ENCODE measurements around the gene KIR2DL1. TPM values are rescaled to one million over a fixed set of nuclear protein-coding genes. Genes with fewer than 3 reads are reported as not detected.
"Not testable (repeated sequence)": the region's sequence is repeated elsewhere in the genome, so short reads cannot be mapped to it uniquely, and the experiment has no call there.

KIR2DL1 gene
- total RNA-seq: not detected

DNA sequence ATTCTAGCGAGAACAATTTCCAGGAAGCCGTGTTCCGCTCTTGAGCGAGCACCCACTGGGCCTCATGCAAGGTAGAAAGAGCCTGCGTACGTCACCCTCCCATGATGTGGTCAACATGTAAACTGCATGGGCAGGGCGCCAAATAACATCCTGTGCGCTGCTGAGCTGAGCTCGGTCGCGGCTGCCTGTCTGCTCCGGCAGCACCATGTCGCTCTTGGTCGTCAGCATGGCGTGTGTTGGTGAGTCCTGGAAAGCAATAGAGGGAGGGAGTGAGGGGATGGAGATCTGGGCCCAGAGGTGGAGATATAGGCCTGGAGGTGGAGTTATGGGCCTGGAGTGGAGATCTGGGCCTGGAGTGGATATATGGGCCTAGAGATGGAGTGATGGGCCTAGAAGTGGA lies at the start of gene KIR2DL1:
KIR2DL1 (plus strand) TSS at position 148 of the 400 bp plus-strand sequence; CDS start at position 206, 58 bp downstream.
- H3K36me3 ChIP-seq; H3K9me3 ChIP-seq; DNase-seq; H3K27ac ChIP-seq; H3K9ac ChIP-seq (ENCODE audit: low read depth in 2 of 2, low read length in 2 of 2); intact Hi-C loops (cut with DNase I); H3K4me3 ChIP-seq; H3K27me3 ChIP-seq; H3K4me1 ChIP-seq: not testable (repeated sequence)

DNA sequence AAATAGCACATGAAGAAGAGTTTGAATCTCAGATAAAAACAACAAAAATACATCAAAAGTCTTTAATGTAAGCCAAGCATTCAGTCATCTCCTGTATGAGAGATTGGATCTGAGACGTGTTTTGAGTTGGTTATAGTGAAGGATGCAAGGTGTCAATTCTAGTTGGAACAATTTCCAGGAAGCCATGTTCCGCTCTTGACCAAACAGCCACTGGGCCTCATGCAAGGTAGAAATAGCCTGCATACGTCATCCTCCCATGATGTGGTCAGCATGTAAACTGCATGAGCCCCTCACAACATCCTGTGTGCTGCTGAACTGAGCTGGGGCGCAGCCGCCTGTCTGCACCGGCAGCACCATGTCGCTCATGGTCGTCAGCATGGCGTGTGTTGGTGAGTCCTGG lies 45.5 kb upstream of the KIR2DL1 start, which contains the start of gene KIR3DL3:
KIR3DL3 (plus strand) TSS at position 301 of the 400 bp plus-strand sequence; CDS start at position 356, 55 bp downstream.
- Histone ChIP-seq H3K9me3 (no peaks in the 10 kb centered on the region), H3K9ac (ENCODE audit: low read depth in 2 of 2, low read length in 2 of 2) (no peak within 1 kb of the TSS), H3K27ac (no peak within 1 kb of the TSS), H3K27me3 (no peaks in the 10 kb centered on the region), H3K4me1 (no peaks in the 10 kb centered on the region), H3K36me3 (no peaks in the 10 kb centered on the region), H3K4me3 (no peak within 1 kb of the TSS)
- no peak for DNase-seq
- TF ChIP-seq, protein P1, sequence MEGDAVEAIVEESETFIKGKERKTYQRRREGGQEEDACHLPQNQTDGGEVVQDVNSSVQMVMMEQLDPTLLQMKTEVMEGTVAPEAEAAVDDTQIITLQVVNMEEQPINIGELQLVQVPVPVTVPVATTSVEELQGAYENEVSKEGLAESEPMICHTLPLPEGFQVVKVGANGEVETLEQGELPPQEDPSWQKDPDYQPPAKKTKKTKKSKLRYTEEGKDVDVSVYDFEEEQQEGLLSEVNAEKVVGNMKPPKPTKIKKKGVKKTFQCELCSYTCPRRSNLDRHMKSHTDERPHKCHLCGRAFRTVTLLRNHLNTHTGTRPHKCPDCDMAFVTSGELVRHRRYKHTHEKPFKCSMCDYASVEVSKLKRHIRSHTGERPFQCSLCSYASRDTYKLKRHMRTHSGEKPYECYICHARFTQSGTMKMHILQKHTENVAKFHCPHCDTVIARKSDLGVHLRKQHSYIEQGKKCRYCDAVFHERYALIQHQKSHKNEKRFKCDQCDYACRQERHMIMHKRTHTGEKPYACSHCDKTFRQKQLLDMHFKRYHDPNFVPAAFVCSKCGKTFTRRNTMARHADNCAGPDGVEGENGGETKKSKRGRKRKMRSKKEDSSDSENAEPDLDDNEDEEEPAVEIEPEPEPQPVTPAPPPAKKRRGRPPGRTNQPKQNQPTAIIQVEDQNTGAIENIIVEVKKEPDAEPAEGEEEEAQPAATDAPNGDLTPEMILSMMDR (IDR thresholded peaks at IDR 0.05): no peak
- intact Hi-C loops (cut with DNase I): no loop called here

DNA sequence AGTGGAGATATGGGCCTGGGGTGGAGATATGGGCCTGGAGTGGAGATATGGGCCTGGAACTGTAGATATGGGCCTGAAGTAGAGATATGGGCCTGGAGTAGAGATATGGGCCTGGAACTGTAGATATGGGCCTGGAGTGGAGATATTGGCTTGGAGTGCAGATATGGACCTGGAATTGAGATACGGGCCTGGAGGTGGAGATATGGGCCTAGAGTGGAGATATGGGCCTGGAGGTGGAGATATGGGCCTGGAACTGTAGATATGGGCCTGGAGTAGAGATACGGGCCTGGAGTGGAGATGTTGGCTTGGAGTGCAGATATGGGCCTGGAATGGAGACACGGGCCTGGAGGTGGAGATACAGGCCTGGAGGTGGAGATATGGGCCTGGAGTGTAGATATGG lies 44.9 kb upstream of the KIR2DL1 start:
- no peak for DNase-seq
- no peak overlapping the region for H3K27ac ChIP-seq
- H3K9ac ChIP-seq (ENCODE audit: low read depth in 2 of 2, low read length in 2 of 2): no peak overlapping the region
- H3K36me3 ChIP-seq: no peaks in the 10 kb centered on the region
- TF ChIP-seq, protein P1 (IDR thresholded peaks at IDR 0.05): no peak
- H3K9me3 ChIP-seq: no peaks in the 10 kb centered on the region
- H3K4me3 ChIP-seq: no peak overlapping the region
- no peaks in the 10 kb centered on the region for H3K27me3 ChIP-seq
- no peaks in the 10 kb centered on the region for H3K4me1 ChIP-seq
- intact Hi-C loops (cut with DNase I): no loop called here

DNA sequence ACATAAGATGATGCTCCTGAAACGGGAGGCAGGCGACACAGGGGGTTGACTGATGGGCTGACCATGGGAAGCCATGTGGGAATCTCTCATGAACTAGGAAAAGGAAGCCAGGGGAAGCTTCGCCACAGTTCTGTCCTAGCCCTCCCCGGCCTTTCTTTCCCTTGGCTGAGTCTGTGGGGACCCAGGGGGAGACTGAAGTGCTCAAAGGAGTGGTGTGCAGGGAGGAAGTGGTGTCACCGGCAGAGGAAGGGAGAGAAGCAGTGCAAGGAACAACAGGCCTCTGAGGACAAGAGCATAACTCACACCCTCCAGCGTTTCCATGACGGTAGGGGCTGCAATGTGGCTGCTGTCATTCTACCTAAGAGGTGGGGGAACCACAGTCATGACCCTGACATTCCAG lies 44.3 kb upstream of the KIR2DL1 start:
- no peak for DNase-seq
- Histone ChIP-seq H3K4me3 (no peak overlapping the region), H3K9me3 (no peaks in the 10 kb centered on the region), H3K27me3 (no peaks in the 10 kb centered on the region), H3K36me3 (no peaks in the 10 kb centered on the region), H3K9ac (ENCODE audit: low read depth in 2 of 2, low read length in 2 of 2) (no peak overlapping the region), H3K4me1 (no peaks in the 10 kb centered on the region), H3K27ac (no peak overlapping the region)
- intact Hi-C loops (cut with DNase I): no loop called here
- TF ChIP-seq, protein P1 (IDR thresholded peaks at IDR 0.05): no peak

DNA sequence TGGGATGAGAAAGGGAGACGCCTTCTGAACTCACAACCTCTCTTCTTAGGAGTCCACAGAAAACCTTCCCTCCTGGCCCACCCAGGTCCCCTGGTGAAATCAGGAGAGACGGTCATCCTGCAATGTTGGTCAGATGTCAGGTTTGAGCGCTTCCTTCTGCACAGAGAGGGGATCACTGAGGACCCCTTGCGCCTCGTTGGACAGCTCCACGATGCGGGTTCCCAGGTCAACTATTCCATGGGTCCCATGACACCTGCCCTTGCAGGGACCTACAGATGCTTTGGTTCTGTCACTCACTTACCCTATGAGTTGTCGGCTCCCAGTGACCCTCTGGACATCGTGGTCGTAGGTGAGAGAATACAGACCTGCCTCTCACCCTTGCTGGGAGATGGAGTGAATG lies 42.0 kb upstream of the KIR2DL1 start:
- no peaks in the 10 kb centered on the region for H3K36me3 ChIP-seq
- TF ChIP-seq, protein P1 (IDR thresholded peaks at IDR 0.05): no peak
- no peak overlapping the region for H3K9ac ChIP-seq (ENCODE audit: low read depth in 2 of 2, low read length in 2 of 2)
- no peaks in the 10 kb centered on the region for H3K4me1 ChIP-seq
- intact Hi-C loops (cut with DNase I): no loop called here
- no peak overlapping the region for H3K4me3 ChIP-seq
- H3K27me3 ChIP-seq: no peaks in the 10 kb centered on the region
- no peaks in the 10 kb centered on the region for H3K9me3 ChIP-seq
- DNase-seq: no peak
- no peak overlapping the region for H3K27ac ChIP-seq

DNA sequence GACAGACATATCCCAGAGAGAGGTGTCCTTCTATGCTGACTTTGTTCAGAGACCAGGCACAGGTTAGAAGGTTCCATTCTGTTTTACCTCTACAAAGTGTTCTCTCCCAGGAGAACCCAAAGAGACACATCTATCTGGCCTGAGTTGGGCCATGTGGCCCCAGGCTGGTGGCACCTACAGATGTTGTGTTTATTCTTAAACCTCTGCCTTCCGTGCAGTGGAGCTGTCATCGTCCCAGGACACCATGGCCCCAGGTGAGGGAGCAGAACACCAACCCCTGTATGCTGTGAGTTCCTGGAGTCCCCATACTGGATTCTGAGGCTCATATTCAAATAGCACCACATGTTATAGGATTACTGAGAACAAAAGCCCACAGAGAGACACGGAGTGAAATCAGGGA lies 41.4 kb upstream of the KIR2DL1 start:
- intact Hi-C loops (cut with DNase I): no loop called here
- H3K4me1 ChIP-seq: no peaks in the 10 kb centered on the region
- no peak overlapping the region for H3K4me3 ChIP-seq
- H3K9ac ChIP-seq (ENCODE audit: low read depth in 2 of 2, low read length in 2 of 2): no peak overlapping the region
- TF ChIP-seq, protein P1 (IDR thresholded peaks at IDR 0.05): no peak
- H3K36me3 ChIP-seq: no peaks in the 10 kb centered on the region
- no peaks in the 10 kb centered on the region for H3K9me3 ChIP-seq
- H3K27me3 ChIP-seq: no peaks in the 10 kb centered on the region
- DNase-seq: no peak
- H3K27ac ChIP-seq: no peak overlapping the region

Data from colonic mucosa (tissue), 4 donors.